Endometrium (tissue), 2 donors: ENCODE results near the gene DISC1.
"Not testable (repeated sequence)": the region's sequence is repeated elsewhere in the genome, so short reads cannot be mapped to it uniquely, and the experiment has no call there.

Source experiments
- FAIRE-seq: peaks from 2 replicates; lab custom pipeline; 2012; peaks lifted over from hg19 to GRCh38; lab: Jason Lieb, UNC
- donor health status: control.
- donor health status: control.

DISC1 gene

DNA sequence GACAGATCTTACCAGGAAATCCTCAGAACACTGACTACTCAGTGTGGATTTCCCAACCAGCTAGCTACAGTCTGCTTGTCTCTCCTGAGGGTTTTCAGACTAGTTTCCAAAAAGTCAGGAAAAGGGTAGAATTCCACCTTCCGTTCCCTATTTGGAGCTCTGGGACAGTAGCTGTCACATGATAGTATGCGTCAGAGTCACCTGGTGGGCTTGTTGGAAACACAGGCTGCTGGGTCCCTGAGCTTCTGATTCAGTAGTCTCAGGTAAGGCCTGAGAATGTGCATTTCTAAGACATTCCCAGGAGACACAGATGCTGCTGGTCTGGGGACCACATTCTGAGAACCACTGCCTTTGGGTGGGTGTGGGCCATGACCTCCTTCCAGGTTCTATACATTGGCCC lies 272.5 kb downstream of the DISC1 start:
- FAIRE-seq = no peak

DNA sequence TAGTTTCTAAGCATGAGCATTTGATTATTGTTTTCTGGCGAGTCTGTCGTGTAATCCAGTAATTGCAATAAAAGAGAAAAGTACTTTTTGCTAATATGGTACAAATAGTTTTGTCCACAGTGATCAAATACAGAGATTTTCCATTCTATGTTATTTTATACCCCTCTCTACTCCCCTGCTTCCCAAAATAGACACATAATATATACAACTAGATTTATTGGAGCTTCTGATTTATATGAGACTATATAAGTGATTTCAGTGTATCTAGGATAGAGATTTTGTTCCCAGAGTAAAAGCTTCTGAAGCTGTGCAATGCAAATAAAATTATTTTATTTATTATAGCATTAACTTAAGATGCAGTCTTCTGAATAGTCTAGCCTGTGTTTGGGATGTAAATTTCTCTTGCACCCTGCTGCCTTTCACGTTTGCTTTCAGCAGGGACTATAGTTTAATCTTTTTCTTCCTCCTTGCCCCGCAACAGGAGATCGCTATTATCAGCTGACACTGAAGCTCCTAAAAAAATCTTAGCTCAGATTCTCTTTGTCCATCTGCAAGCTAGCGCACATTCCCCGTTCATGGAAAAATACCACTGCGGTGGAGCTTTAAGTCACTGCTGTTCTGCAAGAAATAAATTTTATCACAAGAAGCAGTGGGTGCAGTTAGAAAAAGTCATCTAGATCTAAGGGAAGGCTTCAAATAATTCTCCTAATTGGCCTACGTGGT lies 273.3 kb downstream of the DISC1 start:
- no peak for FAIRE-seq

DNA sequence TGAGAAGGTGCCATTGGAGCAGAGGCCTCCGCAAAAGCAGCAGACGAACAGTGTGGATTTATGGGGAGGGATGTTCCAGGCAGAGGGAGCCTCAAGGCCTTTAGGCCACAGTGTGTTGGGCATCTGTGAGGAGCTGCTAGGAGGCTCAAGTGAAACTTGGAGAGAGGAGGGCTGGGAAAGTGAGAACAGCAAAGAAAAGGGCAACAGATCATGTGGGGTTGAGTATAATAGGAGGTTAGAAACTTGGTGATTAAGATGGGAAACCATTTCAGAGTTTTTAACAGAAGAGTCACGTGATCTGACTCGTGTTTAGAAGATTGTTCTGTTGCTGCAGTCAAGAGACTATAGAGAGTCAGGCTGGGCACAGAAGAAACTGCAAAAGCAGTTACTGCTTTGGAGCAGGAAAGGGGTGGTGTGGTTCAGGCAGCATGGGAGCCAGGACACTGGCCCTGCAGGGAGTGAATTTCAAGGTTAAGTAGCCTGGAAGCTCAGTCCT lies 277.0 kb downstream of the DISC1 start:
- FAIRE-seq = no peak

DNA sequence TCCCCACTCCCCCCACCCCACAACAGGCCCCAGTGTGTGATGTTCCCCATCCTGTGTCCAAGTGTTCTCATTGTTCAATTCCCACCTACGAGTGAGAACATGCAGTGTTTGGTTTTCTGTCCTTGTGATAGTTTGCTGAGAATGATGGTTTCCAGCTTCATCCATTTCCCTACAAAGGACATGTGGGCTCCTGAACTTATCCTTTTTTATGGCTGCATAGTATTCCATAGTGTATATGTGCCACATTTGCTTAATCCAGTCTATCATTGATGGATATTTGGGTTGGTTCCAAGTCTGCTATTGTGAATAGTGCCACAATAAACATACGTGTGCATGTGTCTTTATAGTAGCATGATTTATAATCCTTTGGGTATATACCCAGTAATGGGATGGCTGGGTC lies 280.7 kb downstream of the DISC1 start:
- not testable (repeated sequence) for FAIRE-seq

DNA sequence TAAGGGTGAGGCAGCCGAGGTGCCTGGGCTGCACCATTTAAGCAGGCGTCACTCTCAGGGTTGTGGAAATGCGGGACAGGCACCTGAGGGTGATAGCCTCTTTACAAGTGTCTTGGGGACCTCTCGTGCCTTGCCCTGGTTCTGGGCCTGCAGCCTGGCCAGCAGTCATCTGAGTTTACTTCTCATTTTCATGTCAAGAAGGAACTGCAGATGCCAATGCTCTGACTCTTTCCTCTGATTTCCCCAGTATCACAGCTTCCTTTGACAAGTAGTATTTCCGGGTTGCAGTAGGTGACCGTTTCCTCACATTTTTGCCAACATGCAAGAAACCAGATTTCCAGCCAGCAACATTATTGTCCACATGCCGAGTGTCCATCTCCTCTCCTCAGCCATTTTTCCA lies 286.9 kb downstream of the DISC1 start:
- FAIRE-seq = no peak

DNA sequence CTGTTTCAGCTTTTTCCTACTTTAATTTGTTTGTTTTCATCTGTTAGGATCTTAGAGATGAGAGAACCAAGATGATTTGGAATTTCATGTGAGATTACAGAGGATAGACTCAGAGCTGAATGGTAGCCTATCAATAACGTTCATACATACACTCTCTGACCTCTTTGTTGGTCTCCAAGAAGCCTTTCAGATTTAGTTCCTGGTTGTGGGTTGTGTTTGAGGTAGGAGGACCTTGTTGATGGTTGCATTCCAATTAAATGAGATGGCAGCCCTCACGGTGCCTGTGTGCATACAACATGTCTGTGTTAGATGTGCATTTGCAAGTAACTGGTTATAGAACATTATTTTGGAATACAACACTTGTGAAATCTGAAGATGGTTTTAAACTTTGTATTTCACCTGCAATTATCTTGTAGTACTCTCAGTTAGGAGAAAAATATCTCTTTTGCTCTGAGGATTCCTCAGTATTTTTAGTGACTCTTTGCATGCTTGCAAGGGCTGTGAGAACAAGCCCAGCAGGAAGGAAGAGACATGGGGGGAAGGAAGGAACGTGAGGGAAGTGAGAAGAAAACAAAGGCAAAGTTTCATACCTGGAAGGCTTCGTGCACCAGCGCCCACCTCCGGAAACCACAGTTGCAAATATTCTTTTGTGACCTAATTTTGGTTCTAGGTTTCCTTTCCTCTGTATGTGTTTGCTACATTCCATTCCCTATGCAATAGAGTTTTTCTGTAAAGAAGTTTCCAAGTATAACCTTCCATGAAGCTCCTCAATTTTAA lies 291.8 kb downstream of the DISC1 start:
- FAIRE-seq = no peak

DNA sequence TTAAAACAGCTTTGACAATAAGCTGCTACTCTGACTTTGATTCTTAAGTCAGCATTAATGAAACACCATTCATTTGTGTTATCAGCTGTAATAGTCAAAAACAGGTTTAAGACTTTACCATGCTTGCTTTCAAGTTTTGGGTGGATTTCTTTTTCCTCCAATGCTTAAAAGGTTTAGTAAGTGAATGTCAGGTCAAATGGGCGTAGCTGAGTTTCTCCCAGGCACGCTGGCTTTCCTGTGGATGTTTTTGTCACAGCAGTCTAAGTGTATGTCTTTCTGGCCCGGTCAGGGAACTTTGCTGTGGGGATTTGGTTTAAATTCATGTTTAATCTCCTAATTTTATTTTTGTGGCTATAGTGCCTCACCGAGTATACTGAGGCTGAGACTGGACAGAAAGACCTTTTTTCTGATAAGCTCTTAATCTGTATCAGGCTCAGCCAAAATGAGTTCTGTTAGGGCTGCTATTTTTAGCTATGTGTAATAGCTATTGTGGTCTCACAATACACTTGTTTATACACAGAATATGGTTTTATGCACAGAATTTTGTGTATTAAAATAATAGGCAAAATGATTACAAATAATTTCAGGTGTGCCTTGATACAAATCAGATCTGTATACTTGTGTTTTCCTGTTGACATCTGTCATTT lies 292.8 kb downstream of the DISC1 start:
- no peak for FAIRE-seq

DNA sequence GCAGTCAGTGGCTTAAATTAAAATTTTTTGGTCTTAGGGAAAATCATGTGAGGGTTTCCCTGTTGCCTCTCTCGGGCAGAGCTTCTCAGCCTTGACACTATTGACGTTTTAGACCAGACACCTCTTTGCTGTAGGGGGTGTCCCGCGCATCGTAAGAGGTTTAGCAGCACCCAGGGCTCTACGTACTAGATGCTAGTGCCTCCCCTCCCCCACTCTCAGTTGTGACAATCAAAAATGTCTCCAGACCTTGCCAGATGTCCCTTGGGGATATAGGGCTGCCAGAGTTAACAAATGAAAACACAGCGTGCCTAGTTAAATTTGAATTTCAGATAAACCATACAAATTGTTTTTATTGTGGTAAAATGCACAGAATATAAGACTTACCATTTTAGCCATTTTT lies 293.3 kb downstream of the DISC1 start:
- no peak for FAIRE-seq

DNA sequence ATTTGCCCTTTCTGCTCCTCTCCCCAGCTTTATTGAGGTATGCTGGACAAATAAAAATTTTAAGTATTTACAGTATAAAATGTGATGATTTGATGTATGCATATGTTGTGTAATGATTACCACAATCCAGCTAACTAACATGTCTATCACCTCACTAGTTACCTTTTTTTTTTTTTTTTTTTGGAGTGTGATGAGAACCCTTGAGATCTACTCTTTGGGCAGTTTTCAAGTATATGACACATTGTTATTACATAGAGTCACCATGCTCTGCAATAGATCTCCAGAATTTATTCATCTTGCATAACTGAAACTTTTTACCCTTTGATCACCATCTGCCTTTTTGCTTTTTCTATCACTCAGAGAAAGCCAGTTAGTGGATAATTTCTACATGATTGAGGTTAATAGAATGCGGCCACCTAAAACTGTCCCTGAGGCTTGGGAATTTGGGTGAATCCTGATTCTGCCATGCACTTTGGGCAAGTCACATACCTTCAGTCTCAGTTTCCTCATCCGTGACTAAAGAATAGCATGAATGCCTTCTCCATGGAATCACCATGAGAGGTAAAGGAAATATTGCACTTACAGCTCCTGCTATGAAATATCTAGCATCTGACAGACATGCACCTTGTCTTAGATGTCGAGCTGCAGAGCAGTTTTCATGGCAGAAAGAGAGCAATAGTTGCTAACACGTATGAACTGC lies 295.2 kb downstream of the DISC1 start:
- no peak for FAIRE-seq

DNA sequence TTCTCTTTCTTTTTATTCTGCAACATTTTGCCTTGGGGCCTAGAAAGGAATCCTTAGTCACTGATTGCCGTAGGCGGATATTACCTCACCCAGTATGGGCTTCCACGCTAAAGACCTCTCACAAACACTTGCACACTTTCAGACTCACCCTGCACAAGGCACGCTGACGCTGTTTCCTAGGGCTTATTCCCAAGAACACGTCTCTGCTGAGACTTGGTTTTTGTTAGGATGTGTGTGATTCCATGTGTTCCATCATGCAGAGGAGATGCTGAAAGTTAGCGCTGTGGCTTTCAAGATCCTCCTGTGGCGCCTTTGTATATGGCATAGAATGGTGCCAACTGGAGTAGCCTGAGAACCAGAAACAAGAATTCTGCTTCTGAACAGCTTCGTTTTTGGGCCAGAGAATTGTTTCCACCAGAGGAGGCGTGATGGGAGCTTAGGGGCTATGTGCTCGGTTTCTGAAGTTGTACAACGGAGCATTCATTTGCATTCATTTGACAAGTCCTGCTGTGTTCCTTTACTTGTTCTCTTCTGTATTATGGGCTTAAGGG lies 297.0 kb downstream of the DISC1 start:
- no peak for FAIRE-seq

DNA sequence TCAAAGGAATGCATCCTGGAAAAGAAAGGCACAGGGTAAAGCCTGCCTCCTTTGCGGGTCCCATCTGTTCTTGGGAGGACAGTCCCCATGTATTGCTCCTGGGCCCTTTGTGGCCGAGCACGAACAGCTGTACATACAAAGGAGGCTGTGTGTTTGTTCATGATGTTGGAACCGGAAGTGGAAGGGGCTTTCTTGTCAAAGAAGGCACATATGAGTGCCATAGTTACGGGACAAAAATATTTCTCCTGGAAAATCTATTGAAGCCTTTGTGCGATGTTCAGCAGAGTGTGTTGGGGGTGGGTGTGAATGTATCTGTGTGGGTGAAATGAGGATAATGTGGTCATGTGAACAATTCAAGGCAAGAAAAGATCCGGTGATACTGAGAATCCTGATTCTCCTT lies 297.6 kb downstream of the DISC1 start:
- no peak for FAIRE-seq

DNA sequence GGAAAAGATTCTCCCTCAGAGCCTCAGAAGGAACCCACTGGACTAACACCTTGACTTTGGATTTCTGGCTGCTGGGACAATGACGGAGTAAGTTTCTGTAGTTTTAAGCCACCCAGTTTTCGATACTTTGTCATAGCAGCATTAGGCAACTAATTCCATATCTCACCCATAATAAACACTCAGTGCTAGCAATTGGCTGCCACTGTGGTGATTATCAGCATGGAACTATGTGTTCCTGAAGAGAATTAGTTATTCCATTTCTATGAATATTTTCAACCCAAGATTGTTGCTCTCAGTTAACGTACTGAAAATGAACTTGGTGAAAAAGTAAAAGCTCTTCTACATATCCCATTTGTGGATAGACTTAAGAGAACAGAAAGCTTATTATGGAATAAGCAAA lies 299.3 kb downstream of the DISC1 start:
- no peak for FAIRE-seq

DNA sequence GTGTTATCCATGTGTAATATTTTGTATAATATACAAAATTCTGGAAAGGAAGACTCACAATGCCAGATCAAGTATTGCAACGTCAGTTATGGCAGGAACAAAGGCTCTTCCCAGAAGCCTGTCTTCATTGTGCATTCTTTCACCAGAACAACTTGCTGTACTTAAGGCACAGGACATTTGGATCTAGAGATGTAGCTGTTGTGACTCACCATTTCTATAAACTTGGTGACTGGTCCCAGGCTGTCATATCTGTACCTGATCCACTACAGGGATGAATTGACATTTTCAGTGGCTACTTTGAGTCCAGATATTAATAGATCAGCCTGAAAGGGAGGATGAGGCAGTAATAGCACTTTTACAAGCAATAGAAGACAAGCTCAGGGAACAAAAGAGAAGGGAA lies 299.8 kb downstream of the DISC1 start:
- no peak for FAIRE-seq

DNA sequence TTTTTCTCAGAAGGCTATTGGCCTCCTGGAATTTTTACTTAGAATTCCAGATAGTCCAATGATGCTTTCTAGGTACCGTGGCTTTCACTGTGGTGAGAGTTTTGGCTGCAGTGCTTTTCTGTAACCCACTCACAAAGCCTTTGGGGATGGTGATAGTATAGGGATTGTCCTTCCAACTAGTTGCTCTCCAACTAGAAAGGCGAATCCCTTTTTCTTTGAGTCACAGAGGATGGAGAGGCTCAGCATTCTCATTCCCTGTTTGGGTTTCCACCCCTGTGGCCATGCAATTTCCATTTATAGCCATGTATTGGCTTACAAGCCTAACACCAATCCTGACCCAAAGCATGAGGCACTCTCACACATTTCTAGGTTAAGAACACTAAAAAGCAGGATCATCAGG lies 300.3 kb downstream of the DISC1 start:
- no peak for FAIRE-seq

DNA sequence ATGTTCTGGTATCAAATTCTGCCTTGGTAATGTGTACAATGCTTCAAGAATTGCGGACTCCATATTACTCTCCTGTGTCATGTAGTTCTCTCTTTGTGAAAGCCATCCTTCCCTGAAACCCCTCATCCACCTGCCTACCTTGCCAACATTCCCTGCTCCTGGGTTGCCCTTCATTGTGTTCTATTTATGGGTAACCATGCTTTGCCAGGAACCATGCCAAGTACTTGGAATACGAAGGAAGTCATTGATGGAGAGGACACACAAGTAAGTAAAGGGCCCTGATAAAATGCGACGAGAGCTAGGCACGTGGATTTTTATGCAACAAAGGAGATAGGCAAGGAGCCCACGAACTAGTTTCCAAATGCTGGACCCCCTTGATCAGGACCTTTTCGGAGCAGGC lies 300.8 kb downstream of the DISC1 start:
- FAIRE-seq = no peak

DNA sequence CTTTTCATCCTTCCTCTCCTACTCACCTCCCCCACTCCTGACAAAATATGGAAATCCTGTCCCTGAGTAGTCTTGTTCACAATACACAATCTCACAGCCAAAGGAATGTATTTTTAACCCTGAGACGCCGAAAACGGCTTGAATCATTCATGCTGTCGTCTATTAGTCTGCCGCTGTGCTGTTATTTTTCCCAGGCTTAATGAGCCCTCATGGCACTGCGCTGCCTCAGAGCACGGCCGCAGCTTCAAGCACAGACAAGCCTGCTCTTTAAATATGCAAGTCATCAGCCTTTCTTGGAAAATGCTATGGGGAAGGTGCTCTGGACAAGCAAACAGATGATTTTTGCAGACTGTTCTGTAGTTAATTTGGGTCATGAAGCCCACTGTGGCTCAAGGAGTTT lies 302.7 kb downstream of the DISC1 start:
- FAIRE-seq = no peak

DNA sequence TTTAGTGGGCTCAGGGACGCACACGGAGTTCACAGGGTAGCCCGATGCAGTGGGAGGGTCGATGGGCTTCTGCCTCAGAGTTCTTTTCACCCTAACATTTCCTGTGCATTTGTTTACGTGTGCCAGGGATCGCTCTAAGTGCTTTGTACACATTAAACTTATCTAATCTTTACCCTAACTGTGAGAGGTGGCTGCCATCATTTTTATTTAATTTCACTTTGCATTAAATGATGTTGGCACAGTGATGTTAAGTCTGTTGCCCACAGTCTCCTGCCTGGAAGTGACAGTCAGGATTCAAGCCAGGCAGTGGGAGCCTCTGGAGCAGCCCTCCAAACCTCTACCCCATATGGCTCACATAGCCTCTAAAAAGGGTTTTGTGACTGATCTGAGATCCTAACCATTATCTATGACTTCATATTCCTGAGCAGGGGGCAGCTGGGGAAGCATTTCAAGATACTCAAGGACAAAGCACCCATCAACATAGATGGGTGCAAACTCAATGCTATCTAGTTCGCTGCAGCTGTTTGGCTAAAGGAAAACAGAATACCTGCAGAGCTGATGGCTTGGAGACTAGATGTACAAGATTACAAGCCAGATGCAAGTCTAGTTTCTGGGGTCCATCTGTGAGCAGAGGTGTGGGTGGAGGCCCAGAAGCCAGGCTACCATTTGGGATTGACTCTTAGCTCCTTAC lies 303.8 kb downstream of the DISC1 start:
- no peak for FAIRE-seq

DNA sequence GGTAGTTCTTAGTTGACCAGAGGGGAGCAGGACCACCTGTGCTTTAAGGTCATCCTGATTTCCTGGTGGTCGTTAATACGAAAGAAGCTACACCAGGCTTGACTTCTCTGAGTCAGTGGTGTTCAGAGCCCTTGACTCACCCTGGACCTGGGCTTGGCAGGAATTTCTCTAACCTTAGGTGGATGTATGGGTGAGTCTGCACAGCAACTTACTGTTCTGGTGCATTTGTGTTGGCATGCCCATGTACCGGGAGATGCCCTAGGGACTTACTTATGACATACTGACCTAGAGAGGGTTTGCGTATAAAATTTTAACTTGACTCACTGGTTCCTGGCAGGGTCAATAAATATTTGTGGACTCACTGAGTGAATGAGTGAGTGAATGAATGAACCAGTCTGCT lies 304.6 kb downstream of the DISC1 start:
- FAIRE-seq = no peak

DNA sequence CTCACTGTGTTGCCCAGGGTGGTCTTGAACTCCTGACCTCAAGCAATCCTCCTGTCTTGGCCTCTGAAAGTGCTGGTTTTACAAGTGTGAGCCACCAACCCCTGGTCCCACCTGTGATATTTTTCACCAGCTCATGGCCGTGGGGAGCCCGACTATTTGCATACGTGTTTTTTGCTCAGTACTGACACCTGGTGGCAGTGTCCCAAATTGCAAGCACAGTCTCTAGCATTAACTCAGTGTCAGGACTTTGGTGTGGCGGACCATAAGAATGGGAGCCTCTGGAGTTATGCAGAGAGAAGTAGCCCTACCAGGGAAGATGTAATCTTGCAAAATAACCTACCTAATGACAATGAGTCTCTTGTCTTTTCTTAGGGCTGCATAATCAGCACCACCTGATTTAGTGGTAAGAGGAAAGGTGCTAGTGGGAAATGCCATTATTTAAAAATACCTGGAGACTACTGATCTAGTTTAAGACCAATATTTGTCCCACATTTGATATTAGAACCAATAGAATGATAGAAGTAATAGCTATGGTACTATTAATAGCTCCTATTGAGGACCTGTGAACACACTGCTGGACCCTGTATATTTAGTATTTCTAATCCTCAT lies 305.4 kb downstream of the DISC1 start:
- FAIRE-seq = no peak

DNA sequence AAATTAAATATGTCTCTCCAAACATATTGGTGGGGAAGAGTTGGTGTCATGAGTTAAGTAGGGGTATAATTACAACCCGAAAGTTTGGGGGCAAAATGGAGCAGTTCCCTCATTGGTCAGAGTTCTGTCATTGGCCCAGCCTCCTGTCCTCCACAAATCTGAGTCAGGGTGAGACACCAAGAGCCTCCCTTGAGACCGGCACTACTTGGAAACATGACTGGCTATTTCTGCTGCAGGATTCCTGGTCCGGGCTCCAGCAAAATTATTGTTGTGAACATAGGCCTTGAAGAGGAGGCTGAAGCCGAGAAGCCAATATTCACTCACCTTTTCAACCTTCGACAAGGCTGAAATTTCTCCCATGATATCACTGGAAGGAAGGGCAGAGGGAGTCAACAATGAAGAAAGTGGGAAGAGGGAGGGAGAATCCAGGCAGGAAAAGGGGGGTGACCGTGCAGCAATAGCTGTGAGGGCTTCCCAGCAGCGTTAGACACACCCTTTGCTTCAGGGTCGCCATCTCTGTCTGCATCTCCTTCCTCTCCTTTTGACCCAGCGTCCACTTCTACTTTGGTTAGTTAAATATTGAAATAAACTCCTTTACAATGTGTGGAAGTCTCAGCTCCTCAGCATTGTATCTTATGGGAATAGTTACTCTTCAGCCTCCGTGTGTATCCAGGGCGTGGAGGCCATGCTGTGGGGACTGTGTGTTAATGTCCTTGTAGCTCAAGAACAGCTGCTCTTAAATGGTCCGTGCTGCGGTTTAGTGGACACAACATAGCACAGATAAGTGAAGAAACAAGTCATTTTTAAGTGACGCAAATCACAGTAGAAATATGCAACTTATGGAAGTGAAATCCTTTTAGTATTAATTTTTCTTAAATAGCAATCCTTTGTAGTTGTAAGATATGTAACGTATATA lies 307.4 kb downstream of the DISC1 start:
- no peak for FAIRE-seq
